D721Med (cell line): ENCODE measurements around the gene GLP2R.

Source experiments
- DNase-seq: peaks from one replicate; pipeline ENCODE4 v3.0.0; 2011; ENCODE audit warnings: low spot score; ENCODE audit not compliant: insufficient read length
- FAIRE-seq: peaks from 2 replicates; lab custom pipeline; 2011; peaks lifted over from hg19 to GRCh38; lab: Jason Lieb, UNC
- TF ChIP-seq, protein P1 (sequence below): IDR thresholded peaks from 2 replicates; pipeline ENCODE4 v1.5.1; 2012; ENCODE audit warnings: mild to moderate bottlenecking, control low read depth; ENCODE audit not compliant: insufficient read depth; ENCODE audit errors: missing control alignments

Gene GLP2R

DNA sequence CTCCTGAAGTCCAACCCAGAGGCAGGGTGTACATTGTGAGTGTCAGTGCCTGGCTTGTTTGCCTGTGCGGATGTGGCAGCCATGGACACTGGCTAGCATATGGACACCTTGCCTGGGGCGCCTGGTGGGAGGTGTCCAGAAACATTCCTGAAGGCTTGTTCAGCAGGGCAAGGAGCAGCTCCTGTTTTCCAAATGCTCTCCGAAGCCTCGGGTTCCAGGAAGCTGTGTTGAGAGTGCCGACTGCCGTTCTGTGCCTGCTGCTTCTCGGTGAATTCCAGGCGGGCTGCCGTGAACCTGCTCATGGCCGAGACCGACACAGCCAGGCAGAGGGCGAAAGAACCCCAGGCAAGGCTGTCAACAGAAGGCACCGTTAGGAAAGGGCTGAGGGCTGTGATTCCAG, 23.4 kb upstream of the GLP2R start:
- DNase-seq, result no peak
- TF ChIP-seq, protein P1, sequence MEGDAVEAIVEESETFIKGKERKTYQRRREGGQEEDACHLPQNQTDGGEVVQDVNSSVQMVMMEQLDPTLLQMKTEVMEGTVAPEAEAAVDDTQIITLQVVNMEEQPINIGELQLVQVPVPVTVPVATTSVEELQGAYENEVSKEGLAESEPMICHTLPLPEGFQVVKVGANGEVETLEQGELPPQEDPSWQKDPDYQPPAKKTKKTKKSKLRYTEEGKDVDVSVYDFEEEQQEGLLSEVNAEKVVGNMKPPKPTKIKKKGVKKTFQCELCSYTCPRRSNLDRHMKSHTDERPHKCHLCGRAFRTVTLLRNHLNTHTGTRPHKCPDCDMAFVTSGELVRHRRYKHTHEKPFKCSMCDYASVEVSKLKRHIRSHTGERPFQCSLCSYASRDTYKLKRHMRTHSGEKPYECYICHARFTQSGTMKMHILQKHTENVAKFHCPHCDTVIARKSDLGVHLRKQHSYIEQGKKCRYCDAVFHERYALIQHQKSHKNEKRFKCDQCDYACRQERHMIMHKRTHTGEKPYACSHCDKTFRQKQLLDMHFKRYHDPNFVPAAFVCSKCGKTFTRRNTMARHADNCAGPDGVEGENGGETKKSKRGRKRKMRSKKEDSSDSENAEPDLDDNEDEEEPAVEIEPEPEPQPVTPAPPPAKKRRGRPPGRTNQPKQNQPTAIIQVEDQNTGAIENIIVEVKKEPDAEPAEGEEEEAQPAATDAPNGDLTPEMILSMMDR, result no peak
- FAIRE-seq, result no peak

DNA sequence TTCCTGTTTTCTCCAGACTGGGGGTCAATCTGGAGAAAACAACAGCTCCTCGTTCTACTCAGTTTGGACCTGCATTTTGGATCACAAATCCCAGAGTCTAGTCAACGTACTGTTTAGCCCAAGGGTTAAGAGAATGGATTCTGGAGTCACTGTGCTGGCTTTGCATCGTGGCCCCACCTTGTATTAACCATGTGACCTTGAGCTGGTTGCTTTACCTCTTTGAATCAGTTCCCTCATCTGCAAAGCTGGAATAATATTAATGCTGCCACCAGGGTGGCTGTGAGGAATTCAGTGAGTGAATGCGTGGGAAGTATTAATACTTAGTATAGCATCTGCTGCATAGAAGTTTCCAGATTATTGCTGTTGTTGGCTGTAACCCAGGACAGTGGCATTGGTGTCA, 23.0 kb upstream of the GLP2R start:
- DNase-seq, result no peak
- TF ChIP-seq, protein P1, result no peak
- no peak for FAIRE-seq

DNA sequence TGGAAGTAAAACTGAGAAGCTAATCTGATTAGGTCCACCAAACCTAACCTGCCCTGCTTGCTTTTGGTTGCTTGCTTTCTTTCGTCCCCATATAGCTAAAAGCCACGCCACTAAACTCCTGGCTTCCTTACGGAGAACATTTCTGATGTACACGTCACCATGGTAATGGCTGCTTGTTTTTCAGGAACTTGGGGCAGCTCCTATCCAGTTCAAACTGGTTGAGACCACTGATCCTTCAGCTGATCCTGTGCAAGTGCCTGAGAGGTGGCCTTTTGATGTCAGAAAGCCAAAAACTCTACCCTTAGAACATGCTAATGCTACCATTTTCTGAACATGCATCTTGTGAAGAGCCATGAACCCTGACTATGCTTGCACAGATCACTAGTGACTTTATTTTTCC, 20.0 kb upstream of the GLP2R start:
- FAIRE-seq, result no peak
- TF ChIP-seq, protein P1, result no peak

DNA sequence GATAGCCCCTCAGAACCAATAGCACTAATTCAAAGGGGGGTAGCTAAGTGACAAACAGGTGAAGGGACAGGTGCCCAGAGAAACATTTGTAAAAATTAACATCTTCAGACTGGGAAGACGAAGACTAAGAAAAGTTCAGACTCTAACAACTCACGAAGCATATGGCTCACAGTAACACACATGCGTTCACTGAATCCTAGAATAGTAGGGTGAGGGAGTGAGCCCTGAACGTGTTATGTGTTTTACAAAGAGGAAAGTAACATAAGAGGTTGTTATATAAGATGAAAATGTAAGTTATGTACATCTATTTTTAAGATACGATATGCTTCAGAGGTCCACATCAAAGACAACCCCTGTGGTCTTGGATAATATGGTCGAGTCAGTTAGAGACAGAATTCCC, 19.0 kb upstream of the GLP2R start:
- FAIRE-seq (no peak), DNase-seq (no peak)
- TF ChIP-seq, protein P1, result no peak

More for the DNA sequence above, 20.0 kb upstream of the GLP2R start:
- no peak for DNase-seq

DNA sequence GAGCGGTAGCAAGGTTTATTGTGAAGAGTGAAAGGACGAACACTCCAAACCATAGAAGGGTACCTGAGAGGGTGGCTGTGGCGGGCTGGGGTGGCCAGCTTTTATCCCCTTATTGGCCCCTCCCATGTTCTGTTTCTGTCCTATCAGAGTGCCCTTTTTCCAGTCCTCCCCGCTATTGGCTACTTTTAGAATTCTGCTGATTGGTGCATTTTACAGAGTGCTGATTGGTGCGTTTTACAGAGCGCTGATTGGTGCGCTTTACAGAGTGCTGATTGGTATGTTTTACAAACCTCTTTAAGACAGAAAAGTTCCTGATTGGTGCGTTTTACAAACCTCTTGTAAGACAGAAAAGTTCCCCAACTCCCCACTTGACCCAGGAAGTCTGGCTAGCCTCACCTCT, 16.3 kb upstream of the GLP2R start:
- FAIRE-seq, result no peak
- TF ChIP-seq, protein P1, result no peak
- DNase-seq, result no peak

DNA sequence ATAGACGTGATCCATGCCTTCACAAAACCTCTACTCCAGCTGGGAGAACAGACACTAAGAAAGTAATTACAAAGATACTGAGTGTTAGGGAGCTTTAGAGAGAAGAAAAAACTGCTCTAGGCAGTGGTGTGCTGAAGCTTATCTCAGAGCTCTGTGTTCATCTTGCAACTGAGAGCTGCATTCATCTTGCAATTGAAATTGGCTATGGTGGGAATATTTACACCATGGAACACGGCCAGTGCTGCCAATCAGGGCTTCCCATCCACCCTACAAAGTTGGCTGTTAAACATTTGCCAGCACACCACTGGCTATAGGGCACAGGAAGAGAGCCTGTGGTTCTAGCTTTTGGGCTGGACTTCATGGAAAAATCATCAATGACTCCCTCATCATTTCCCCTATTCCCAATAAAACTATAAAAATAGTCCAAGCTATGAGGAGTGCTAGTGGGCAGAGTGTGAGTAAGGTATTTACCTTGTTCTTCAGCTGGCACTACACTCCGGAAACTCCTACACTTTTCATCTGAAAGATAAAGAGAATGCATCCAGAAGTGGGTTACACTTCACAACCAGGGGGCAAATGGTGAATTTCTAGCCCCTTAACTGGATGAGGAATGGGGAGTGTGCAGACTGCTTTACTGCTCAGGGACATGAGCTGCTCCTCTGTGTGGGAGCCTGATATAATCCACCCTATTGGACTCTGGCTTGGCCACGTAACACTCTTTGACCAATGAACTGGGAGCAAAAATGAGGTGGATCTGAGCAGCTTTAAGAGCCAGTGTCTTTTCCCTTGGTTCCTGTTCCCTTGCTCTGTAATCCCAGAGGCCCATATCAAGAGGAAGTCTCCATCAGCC, 15.4 kb upstream of the GLP2R start:
- FAIRE-seq, result no peak
- DNase-seq, result no peak
- TF ChIP-seq, protein P1, result no peak

DNA sequence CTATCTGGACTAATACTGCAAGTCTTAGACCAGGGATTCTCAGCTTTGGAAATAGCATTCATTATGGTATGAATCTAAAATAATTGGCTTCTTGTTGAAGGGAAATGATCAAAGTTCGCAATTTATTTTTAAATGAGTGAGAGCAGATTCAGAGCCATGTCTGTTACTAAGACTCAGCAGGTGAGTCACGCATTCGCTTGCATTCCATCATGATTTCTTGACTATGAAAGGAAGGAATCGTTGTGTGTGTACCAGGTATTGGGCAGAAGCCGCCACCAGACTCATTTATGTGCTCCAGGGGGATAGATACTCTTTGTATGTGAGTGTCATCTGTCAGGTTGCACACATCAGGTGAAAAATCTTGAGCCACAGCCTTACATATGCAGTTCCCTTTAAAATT, 14.6 kb upstream of the GLP2R start:
- DNase-seq (no peak), FAIRE-seq (no peak)
- TF ChIP-seq, protein P1, result no peak
